ENCODE results near the gene MED27. TPM values are rescaled to one million over a fixed set of nuclear protein-coding genes. Genes with fewer than 3 reads are reported as not detected.

Gene MED27
- total RNA-seq, 1 donor from 2014 or later: 17.7 TPM

GRCh38 chr9:132026932-132027585 is 52.6 kb downstream of the MED27 start:
- Histone ChIP-seq H3K4me3 (no peak overlapping the region), H3K27ac (no peak overlapping the region), H3K36me3 (no peaks in the 10 kb centered on the region), H3K4me1 (peaks cover 33% of the 10 kb centered on the region), H3K27me3 (no peaks in the 10 kb centered on the region), H3K9me3 (no peaks in the 10 kb centered on the region)
- TF ChIP-seq POLR2A (IDR thresholded peaks at IDR 0.05): no peak
- TF ChIP-seq CTCF (IDR thresholded peaks at IDR 0.05): no peak
- TF ChIP-seq POLR2AphosphoS5 (IDR thresholded peaks at IDR 0.05; ENCODE audit: insufficient read depth in 1 of 2, low read depth in 1 of 2): no peak
- intact Hi-C loops (cut with DNase I): no loop called here
- DNase-seq (ENCODE audit: extremely low spot score in 2 of 2): no peak

- peaks cover 29% of the 10 kb centered on the region for H3K4me1 ChIP-seq
- no peak overlapping the region for H3K4me3 ChIP-seq
- no peak for DNase-seq (ENCODE audit: extremely low spot score in 2 of 2)
- no peaks in the 10 kb centered on the region for H3K9me3 ChIP-seq
- no peaks in the 10 kb centered on the region for H3K36me3 ChIP-seq
- intact Hi-C loops (cut with DNase I): no loop called here
- H3K27me3 ChIP-seq: no peaks in the 10 kb centered on the region
- no peak overlapping the region for H3K27ac ChIP-seq
- TF ChIP-seq POLR2A (IDR thresholded peaks at IDR 0.05): no peak
Measured at GRCh38 chr9:132025766-132026165, 53.9 kb downstream of the MED27 start.

- intact Hi-C loops (cut with DNase I): no loop called here
- H3K9me3 ChIP-seq: no peaks in the 10 kb centered on the region
- H3K4me3 ChIP-seq: no peak overlapping the region
- TF ChIP-seq POLR2AphosphoS5 (IDR thresholded peaks at IDR 0.05; ENCODE audit: insufficient read depth in 1 of 2, low read depth in 1 of 2) (no peak), CTCF (IDR thresholded peaks at IDR 0.05) (no peak), POLR2A (IDR thresholded peaks at IDR 0.05) (no peak)
- DNase-seq (ENCODE audit: extremely low spot score in 2 of 2): no peak
- H3K27ac ChIP-seq: no peak overlapping the region
- no peaks in the 10 kb centered on the region for H3K36me3 ChIP-seq
- H3K4me1 ChIP-seq: peaks cover 29% of the 10 kb centered on the region
- no peaks in the 10 kb centered on the region for H3K27me3 ChIP-seq
Measured at GRCh38 chr9:132024589-132024988, 55.1 kb downstream of the MED27 start.

- no peak overlapping the region for H3K4me3 ChIP-seq
- H3K27ac ChIP-seq: no peak overlapping the region
- peaks cover 26% of the 10 kb centered on the region for H3K4me1 ChIP-seq
- no peaks in the 10 kb centered on the region for H3K27me3 ChIP-seq
- no peaks in the 10 kb centered on the region for H3K36me3 ChIP-seq
- no peak for DNase-seq (ENCODE audit: extremely low spot score in 2 of 2)
- TF ChIP-seq CTCF (IDR thresholded peaks at IDR 0.05) (no peak), POLR2AphosphoS5 (IDR thresholded peaks at IDR 0.05; ENCODE audit: insufficient read depth in 1 of 2, low read depth in 1 of 2) (no peak), POLR2A (IDR thresholded peaks at IDR 0.05) (no peak)
- no peaks in the 10 kb centered on the region for H3K9me3 ChIP-seq
- intact Hi-C loops (cut with DNase I): no loop called here
Measured at GRCh38 chr9:132023419-132024180, 56.1 kb downstream of the MED27 start.

- no peak overlapping the region for H3K4me3 ChIP-seq
- H3K27ac ChIP-seq: no peak overlapping the region
- no peaks in the 10 kb centered on the region for H3K9me3 ChIP-seq
- no peaks in the 10 kb centered on the region for H3K27me3 ChIP-seq
- no peak for DNase-seq (ENCODE audit: extremely low spot score in 2 of 2)
- peaks cover 16% of the 10 kb centered on the region for H3K4me1 ChIP-seq
- H3K36me3 ChIP-seq: no peaks in the 10 kb centered on the region
- TF ChIP-seq CTCF (IDR thresholded peaks at IDR 0.05) (no peak), POLR2A (IDR thresholded peaks at IDR 0.05) (no peak), POLR2AphosphoS5 (IDR thresholded peaks at IDR 0.05; ENCODE audit: insufficient read depth in 1 of 2, low read depth in 1 of 2) (no peak)
- intact Hi-C loops (cut with DNase I): no loop called here
Measured at GRCh38 chr9:132020820-132021510, 58.7 kb downstream of the MED27 start.
